Epithelial cell of esophagus (primary cell): ENCODE results near the gene EPB41L1.

Experiments used
- DNase-seq: peaks from one replicate; pipeline ENCODE4 v3.0.0; 2010; ENCODE audit warnings: low read depth
- H3K4me3 ChIP-seq: 2 replicates; pipeline ENCODE4 v1.5.1; 2011; ENCODE audit warnings: mild to moderate bottlenecking, low read length, control low read depth
- CTCF ChIP-seq: IDR thresholded peaks from 2 replicates; pipeline ENCODE4 v1.5.1; 2011; ENCODE audit warnings: low read depth, mild to moderate bottlenecking, low read length, control low read depth, inconsistent platforms; ENCODE audit not compliant: insufficient read depth; ENCODE audit errors: missing control alignments

EPB41L1 gene

GRCh38 chr20:36249450-36249849, 94.9 kb downstream of the EPB41L1 start:
- no peak for TF ChIP-seq CTCF

DNA sequence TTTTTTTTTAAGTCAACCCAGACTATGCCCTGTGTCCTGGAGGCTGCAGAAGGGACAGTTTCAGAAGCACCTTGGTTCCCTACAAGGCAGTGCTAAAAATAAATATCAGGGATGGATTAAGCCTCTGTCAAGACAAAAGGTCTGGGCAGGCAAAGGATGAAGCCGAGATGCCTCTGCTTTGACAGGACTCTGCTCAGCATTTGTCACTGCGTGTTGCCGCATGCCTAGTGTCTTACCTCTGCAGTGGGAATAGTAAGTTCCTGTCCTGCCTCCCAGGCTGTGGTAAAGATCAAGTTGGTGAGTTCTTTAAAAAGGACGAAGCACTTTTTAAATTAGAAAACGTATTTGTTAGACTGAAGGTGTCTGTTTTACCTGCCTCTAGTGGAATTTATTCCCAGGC, 96.9 kb downstream of the EPB41L1 start:
- no peak overlapping the region for H3K4me3 ChIP-seq
- TF ChIP-seq CTCF, result no peak
- peak; percentile 85 for DNase-seq

More at GRCh38 chr20:36249450-36249849, 94.9 kb downstream of the EPB41L1 start:
- H3K4me3 ChIP-seq, result no peak overlapping the region
- DNase-seq, result no peak

DNA sequence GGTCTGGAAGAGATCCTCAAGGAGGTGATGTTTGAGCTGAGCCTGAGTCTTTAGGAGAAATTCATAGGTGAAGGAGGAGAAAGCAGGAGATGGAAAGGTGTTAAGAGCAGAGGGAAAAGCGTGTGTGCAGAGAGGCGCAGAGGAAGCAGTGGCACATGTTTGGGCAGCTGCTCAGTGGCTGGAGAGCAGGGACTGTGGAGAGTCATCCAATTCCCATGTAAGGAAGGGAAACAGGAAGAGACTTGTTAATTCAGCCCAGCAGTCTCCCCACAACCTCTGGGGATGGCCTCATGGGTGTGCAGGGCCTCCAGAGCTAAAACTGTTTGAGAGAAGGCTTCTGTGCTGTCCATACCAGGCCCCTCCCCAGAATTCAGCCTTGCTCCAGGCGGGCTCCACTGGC, 98.0 kb downstream of the EPB41L1 start:
- peak; percentile 81 for DNase-seq
- TF ChIP-seq CTCF, result no peak
- no peak overlapping the region for H3K4me3 ChIP-seq

DNA sequence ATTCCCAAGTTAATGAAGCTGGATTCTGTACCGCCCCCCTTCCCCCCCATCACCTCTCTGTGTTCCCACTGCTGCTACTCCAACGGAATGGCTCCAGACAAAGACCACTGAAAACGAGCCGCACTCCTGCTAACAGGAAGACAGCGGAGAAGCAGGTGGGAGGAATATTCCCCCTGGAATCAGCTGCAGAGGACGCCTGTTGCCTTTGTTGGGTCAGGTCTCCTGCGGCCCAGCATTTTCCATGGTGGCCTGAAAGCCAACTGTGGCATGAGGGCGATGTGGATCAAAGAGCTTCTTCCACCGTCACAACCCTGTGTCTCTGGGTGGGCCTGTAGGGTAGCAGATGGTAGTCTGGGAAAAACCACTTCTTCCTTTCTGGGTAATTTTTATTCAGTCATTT, 98.5 kb downstream of the EPB41L1 start:
- H3K4me3 ChIP-seq, result no peak overlapping the region
- no peak for TF ChIP-seq CTCF
- no peak for DNase-seq

GRCh38 chr20:36254076-36254475, 99.5 kb downstream of the EPB41L1 start:
- no peak for TF ChIP-seq CTCF
- no peak overlapping the region for H3K4me3 ChIP-seq
- peak; percentile 64 for DNase-seq

DNA sequence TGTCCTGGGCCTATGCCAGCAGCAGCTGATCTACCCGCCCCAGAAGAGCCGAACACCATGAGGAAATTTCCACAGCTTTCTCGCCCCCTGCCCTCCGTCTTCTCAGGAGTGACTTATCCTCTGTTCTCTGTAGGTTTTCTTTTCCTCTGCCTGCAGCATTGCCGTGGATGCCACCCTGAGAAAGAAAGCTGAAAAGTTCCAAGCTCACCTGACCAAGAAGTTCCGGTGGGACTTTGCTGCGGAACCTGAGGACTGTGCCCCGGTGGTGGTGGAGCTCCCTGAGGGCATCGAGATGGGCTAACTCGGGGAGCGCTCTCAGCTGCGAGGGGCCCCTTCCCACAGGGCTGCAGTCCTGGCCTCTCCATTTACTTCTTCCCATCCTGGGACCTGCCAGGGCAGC, 100.9 kb downstream of the EPB41L1 start:
- no peak for TF ChIP-seq CTCF

GRCh38 chr20:36259177-36260061, 104.9 kb downstream of the EPB41L1 start:
- H3K4me3 ChIP-seq, result no peak overlapping the region
- no peak for DNase-seq
- TF ChIP-seq CTCF, result no peak

More for the DNA sequence above, 100.9 kb downstream of the EPB41L1 start:
- DNase-seq, result no peak
- no peak overlapping the region for H3K4me3 ChIP-seq
